Activated CD8-positive, alpha-beta memory T cell treated with anti-CD3 and anti-CD28 coated beads, Interleukin-2, amount 50 U/mL, for 24 hours (primary cell): ENCODE measurements around the gene GALNT18.

Experiments used
- DNase-seq: peaks from one replicate; pipeline ENCODE4 v3.0.0-alpha.2; 2020; ENCODE audit errors: extremely low read depth

GALNT18 gene

GRCh38 chr11:11567936-11568650 is 53.7 kb downstream of the GALNT18 start:
- no peak for DNase-seq

GRCh38 chr11:11565636-11566035 is 56.2 kb downstream of the GALNT18 start:
- no peak for DNase-seq

GRCh38 chr11:11563200-11563975 is 58.4 kb downstream of the GALNT18 start:
- DNase-seq: no peak

GRCh38 chr11:11561991-11562390 is 59.8 kb downstream of the GALNT18 start:
- no peak for DNase-seq

GRCh38 chr11:11558826-11559225 is 63.0 kb downstream of the GALNT18 start:
- no peak for DNase-seq

GRCh38 chr11:11558396-11558795 is 63.4 kb downstream of the GALNT18 start:
- no peak for DNase-seq

- DNase-seq: no peak
Measured at GRCh38 chr11:11555208-11555607, 66.6 kb downstream of the GALNT18 start.

- DNase-seq: no peak
Measured at GRCh38 chr11:11553573-11553972, 68.2 kb downstream of the GALNT18 start.

- no peak for DNase-seq
Measured at GRCh38 chr11:11552529-11553087, 69.2 kb downstream of the GALNT18 start.

- DNase-seq: no peak
Measured at GRCh38 chr11:11550534-11550933, 71.3 kb downstream of the GALNT18 start.

- DNase-seq: no peak
Measured at GRCh38 chr11:11545285-11546275, 76.2 kb downstream of the GALNT18 start.

- DNase-seq: no peak
Measured at GRCh38 chr11:11543656-11544055, 78.1 kb downstream of the GALNT18 start.

- no peak for DNase-seq
Measured at GRCh38 chr11:11540157-11540556, 81.6 kb downstream of the GALNT18 start.

GRCh38 chr11:11538277-11538960 is 83.4 kb downstream of the GALNT18 start:
- no peak for DNase-seq

- no peak for DNase-seq
Measured at GRCh38 chr11:11537871-11538270, 83.9 kb downstream of the GALNT18 start.

GRCh38 chr11:11537372-11537771 is 84.4 kb downstream of the GALNT18 start:
- DNase-seq: no peak

- no peak for DNase-seq
Measured at GRCh38 chr11:11536650-11537049, 85.2 kb downstream of the GALNT18 start.

GRCh38 chr11:11535611-11536010 is 86.2 kb downstream of the GALNT18 start:
- DNase-seq: no peak

- DNase-seq: no peak
Measured at GRCh38 chr11:11534981-11535380, 86.8 kb downstream of the GALNT18 start.

GRCh38 chr11:11533751-11534150 is 88.1 kb downstream of the GALNT18 start:
- no peak for DNase-seq

GRCh38 chr11:11533057-11533456 is 88.7 kb downstream of the GALNT18 start:
- DNase-seq: no peak
